ENCODE measurements around the gene SLC1A2. TPM values are rescaled to one million over a fixed set of nuclear protein-coding genes. Genes with fewer than 3 reads are reported as not detected.

SLC1A2 gene
- total and polyA plus RNA-seq, 11 donors, result 0.80 to 23.5 (median 5.2) TPM

GRCh38 chr11:35233518-35233917, 185.8 kb downstream of the SLC1A2 start:
- WGBS, 4 donors, result 76 to 88% (median 81%) methylated on average over 1 of the region's 1 CpG

GRCh38 chr11:35232891-35233330, 186.4 kb downstream of the SLC1A2 start:
- no peak overlapping the region for H3K4me3 ChIP-seq
- intact Hi-C loops (cut with DNase I), result loop anchor here in 6 of 10 donors (5.0 to 10.0 kb wide), 4 partner anchors 81 to 308 kb away; no protein-coding TSS in a partner anchor
- ATAC-seq (no peak), DNase-seq (no peak)
- no peaks in the 10 kb centered on the region for H3K27me3 ChIP-seq
- peaks cover 0 to 45% (median 0%) of the 10 kb centered on the region in 12 donors for H3K4me1 ChIP-seq
- TF ChIP-seq CTCF (IDR thresholded peaks at IDR 0.05) (no peak), POLR2A (IDR thresholded peaks at IDR 0.05) (no peak)
- WGBS, 4 donors, result 92 to 95% (median 93%) methylated on average over 4 of the region's 4 CpGs
- peaks cover 0 to 16% (median 0%) of the 10 kb centered on the region in 12 donors for H3K9me3 ChIP-seq
- H3K36me3 ChIP-seq, result peaks cover 0 to 34% (median 16%) of the 10 kb centered on the region in 9 donors
- peak overlapping the region in 2 of 12 donors; percentile 48 to 56 for H3K27ac ChIP-seq

More at GRCh38 chr11:35233518-35233917, 185.8 kb downstream of the SLC1A2 start:
- Histone ChIP-seq H3K36me3 (peaks cover 0 to 32% (median 16%) of the 10 kb centered on the region in 9 donors), H3K27ac (peak overlapping the region in 2 of 12 donors; percentile 48 to 56), H3K4me1 (peaks cover 0 to 51% (median 0%) of the 10 kb centered on the region in 12 donors), H3K4me3 (no peak overlapping the region), H3K27me3 (no peaks in the 10 kb centered on the region), H3K9me3 (peaks cover 0 to 16% (median 0%) of the 10 kb centered on the region in 12 donors)
- ATAC-seq (no peak), DNase-seq (no peak)
- intact Hi-C loops (cut with DNase I), result loop anchor here in 6 of 10 donors (5.0 to 10.0 kb wide), 4 partner anchors 81 to 309 kb away; no protein-coding TSS in a partner anchor
- TF ChIP-seq CTCF (IDR thresholded peaks at IDR 0.05) (no peak), POLR2A (IDR thresholded peaks at IDR 0.05) (no peak)

GRCh38 chr11:35231076-35231860, 188.1 kb downstream of the SLC1A2 start:
- DNase-seq (no peak), ATAC-seq (no peak)
- TF ChIP-seq POLR2A (IDR thresholded peaks at IDR 0.05) (no peak), CTCF (IDR thresholded peaks at IDR 0.05) (no peak)
- Histone ChIP-seq H3K4me3 (no peak overlapping the region), H3K27me3 (no peaks in the 10 kb centered on the region), H3K36me3 (peaks cover 0 to 39% (median 19%) of the 10 kb centered on the region in 9 donors), H3K4me1 (peaks cover 0 to 45% (median 0%) of the 10 kb centered on the region in 12 donors), H3K9me3 (peaks cover 0 to 16% (median 0%) of the 10 kb centered on the region in 12 donors), H3K27ac (peak overlapping the region in 1 of 12 donors; percentile 14)
- intact Hi-C loops (cut with DNase I), result loop anchor here in 6 of 10 donors (5.0 to 10.0 kb wide), 4 partner anchors 79 to 306 kb away; no protein-coding TSS in a partner anchor
- 84 to 96% (median 92%) methylated on average over 5 of the region's 5 CpGs for WGBS, 4 donors

DNA sequence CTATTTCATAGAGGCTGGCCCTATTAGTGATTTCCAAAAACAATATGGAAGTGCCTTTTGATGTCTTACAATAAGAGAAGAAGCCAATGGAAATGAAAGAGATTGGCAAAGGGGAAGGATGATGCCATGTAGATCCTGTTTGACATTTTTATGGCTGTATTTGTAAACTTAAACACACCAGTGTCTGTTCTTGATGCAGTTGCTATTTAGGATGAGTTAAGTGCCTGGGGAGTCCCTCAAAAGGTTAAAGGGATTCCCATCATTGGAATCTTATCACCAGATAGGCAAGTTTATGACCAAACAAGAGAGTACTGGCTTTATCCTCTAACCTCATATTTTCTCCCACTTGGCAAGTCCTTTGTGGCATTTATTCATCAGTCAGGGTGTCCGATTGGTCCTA, 189.0 kb downstream of the SLC1A2 start:
- 96 to 100% (median 99%) methylated on average over 1 of the region's 1 CpG for WGBS, 4 donors
- Histone ChIP-seq H3K9me3 (peaks cover 0 to 16% (median 0%) of the 10 kb centered on the region in 12 donors), H3K4me1 (peaks cover 0 to 44% (median 0%) of the 10 kb centered on the region in 12 donors), H3K27ac (no peak overlapping the region), H3K36me3 (peaks cover 0 to 48% (median 19%) of the 10 kb centered on the region in 9 donors), H3K27me3 (no peaks in the 10 kb centered on the region), H3K4me3 (no peak overlapping the region)
- intact Hi-C loops (cut with DNase I), result loop anchor here in 6 of 10 donors (5.0 to 10.0 kb wide), 4 partner anchors 78 to 306 kb away; no protein-coding TSS in a partner anchor
- TF ChIP-seq CTCF (IDR thresholded peaks at IDR 0.05) (no peak), POLR2A (IDR thresholded peaks at IDR 0.05) (no peak)
- no peak for DNase-seq
- no peak for ATAC-seq

Measured in heart left ventricle (tissue), 16 donors.